ENCODE results near the gene ACOXL.

ACOXL gene

GRCh38 chr2:110837446-110838409 lies 105.4 kb downstream of the ACOXL start:
- Mint-ChIP-seq H3K27ac (no peak overlapping the region), H3K4me1 (peaks cover 7% of the 10 kb centered on the region), H3K27me3 (peaks cover 12% of the 10 kb centered on the region), H3K36me3 (no peaks in the 10 kb centered on the region), H3K9me3 (no peaks in the 10 kb centered on the region), H3K4me3 (no peak overlapping the region)
- ATAC-seq = no peak

DNA sequence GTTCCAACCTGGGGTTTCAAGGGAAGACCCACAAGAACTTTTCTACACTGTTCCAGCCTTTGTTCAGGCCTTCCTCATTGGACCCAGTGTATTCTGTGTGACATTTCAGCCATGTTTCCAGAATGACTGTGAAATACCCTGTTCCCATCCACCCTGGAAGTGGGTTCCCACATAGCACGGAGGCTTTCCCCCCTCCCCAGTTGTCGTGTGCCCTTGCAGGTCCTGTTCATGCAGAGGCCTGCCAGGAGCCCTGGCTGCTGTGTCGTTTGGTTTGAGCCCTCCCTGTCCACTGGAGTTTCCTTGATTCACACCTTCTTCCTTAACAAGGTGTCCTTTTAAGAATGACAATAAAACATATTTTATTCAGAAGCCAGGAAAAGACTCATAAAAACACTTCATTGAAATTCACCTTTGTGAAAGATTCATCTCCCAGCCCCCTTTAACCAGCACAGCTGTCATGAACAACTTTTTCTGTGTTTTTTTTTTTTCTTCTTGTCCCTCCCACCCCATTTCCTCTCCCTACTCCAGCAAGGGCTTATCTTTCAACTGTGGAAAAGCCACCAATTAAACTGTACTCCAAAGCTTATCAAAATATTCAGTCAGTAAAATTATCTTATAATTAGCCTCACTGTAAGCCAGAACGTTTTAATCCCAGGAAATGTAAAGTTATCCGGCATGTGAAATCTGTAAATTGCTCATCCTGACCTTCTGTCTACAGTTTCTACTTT lies 106.4 kb downstream of the ACOXL start:
- no peak for ATAC-seq
- H3K27ac Mint-ChIP-seq = no peak overlapping the region

DNA sequence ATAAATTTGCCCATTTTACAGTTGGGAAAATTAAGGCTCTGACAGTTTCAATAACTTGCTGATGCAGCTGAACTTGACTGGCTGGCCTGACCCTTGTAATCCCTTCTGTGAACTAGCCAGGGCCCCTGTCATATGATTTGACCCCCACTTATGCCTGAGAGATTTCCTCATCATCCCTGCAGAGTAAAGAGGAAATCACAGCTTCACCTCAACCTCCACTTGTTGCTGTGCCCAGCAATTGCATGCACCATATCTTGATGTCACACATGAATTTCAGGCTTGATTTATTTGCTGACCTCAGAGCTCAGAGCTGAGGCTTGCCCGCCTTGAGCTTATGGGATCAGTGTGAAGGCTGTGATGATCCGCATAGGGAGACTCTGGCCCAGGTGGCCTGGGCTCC lies 108.1 kb downstream of the ACOXL start:
- H3K27me3 Mint-ChIP-seq = no peaks in the 10 kb centered on the region
- peaks cover 21% of the 10 kb centered on the region for H3K4me1 Mint-ChIP-seq
- no peak overlapping the region for H3K27ac Mint-ChIP-seq
- no peaks in the 10 kb centered on the region for H3K9me3 Mint-ChIP-seq
- ATAC-seq = no peak
- no peaks in the 10 kb centered on the region for H3K36me3 Mint-ChIP-seq
- no peak overlapping the region for H3K4me3 Mint-ChIP-seq

More for the DNA sequence above, 106.4 kb downstream of the ACOXL start:
- Mint-ChIP-seq H3K4me3 (no peak overlapping the region), H3K4me1 (peaks cover 13% of the 10 kb centered on the region), H3K27me3 (peaks cover 2% of the 10 kb centered on the region), H3K9me3 (no peaks in the 10 kb centered on the region), H3K36me3 (no peaks in the 10 kb centered on the region)

- no peak for ATAC-seq
- H3K27ac Mint-ChIP-seq = no peak overlapping the region
- no peak overlapping the region for H3K4me3 Mint-ChIP-seq
- H3K9me3 Mint-ChIP-seq = no peaks in the 10 kb centered on the region
- H3K27me3 Mint-ChIP-seq = no peaks in the 10 kb centered on the region
- no peaks in the 10 kb centered on the region for H3K36me3 Mint-ChIP-seq
- H3K4me1 Mint-ChIP-seq = peaks cover 37% of the 10 kb centered on the region
Observed at GRCh38 chr2:110842048-110842447, 109.7 kb downstream of the ACOXL start.

DNA sequence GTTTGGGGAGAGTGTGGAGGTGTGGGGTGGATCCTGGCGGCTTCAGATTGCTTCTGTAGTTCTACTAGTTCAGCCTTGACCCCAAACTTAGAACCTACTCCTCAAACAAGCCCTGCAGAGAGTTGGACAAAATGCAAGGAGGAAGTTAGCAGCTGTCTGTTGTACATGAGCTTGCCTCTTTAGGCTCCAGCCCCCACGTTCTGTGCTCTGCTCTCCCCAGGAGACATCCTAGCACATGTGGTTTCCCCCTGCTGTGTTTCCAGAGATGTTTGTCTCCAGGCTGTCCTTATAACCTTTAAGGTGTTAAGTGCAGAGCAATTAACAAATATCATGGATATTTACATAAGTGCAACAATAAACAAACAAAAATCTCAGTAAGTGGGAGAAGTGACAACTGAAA lies 111.1 kb downstream of the ACOXL start:
- Mint-ChIP-seq H3K9me3 (no peaks in the 10 kb centered on the region), H3K27me3 (no peaks in the 10 kb centered on the region), H3K27ac (peak overlapping the region; percentile 34), H3K4me3 (no peak overlapping the region), H3K4me1 (peaks cover 47% of the 10 kb centered on the region), H3K36me3 (no peaks in the 10 kb centered on the region)
- no peak for ATAC-seq

GRCh38 chr2:110843959-110844510 lies 111.7 kb downstream of the ACOXL start:
- Mint-ChIP-seq H3K36me3 (no peaks in the 10 kb centered on the region), H3K27me3 (peaks cover 3% of the 10 kb centered on the region), H3K4me1 (peaks cover 52% of the 10 kb centered on the region), H3K9me3 (no peaks in the 10 kb centered on the region), H3K4me3 (no peak overlapping the region), H3K27ac (peak overlapping the region; percentile 34)
- no peak for ATAC-seq

GRCh38 chr2:110847651-110848050 lies 115.3 kb downstream of the ACOXL start:
- ATAC-seq = no peak
- Mint-ChIP-seq H3K27ac (peak overlapping the region; percentile 60), H3K9me3 (no peaks in the 10 kb centered on the region), H3K4me1 (peaks cover 64% of the 10 kb centered on the region), H3K36me3 (no peaks in the 10 kb centered on the region), H3K4me3 (no peak overlapping the region), H3K27me3 (peaks cover 17% of the 10 kb centered on the region)

DNA sequence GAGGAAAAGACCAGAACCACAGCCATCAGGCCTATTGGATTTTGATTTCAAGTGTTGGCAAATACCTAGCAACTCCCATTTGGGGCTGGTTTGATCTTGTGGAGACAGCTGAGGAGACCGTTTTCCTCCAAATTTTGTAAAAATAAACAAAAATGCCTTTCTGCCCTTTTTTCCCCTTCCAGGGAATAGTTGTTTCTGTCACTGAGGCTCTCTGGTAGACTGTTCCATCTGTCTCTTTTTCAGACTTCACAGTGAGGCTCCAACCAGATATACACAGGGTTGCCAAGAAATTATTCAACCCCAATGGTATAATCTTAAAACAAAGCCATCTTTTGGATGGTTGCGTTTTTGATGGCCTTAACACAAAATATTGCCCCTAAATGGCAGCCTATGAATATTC lies 115.7 kb downstream of the ACOXL start:
- Mint-ChIP-seq H3K27me3 (peaks cover 17% of the 10 kb centered on the region), H3K4me1 (peaks cover 68% of the 10 kb centered on the region), H3K9me3 (no peaks in the 10 kb centered on the region), H3K36me3 (no peaks in the 10 kb centered on the region), H3K4me3 (no peak overlapping the region), H3K27ac (no peak overlapping the region)
- ATAC-seq = no peak

GRCh38 chr2:110848519-110849030 lies 116.2 kb downstream of the ACOXL start:
- Mint-ChIP-seq H3K4me1 (peaks cover 68% of the 10 kb centered on the region), H3K4me3 (no peak overlapping the region), H3K36me3 (no peaks in the 10 kb centered on the region), H3K27me3 (peaks cover 17% of the 10 kb centered on the region), H3K27ac (peak overlapping the region; percentile 23), H3K9me3 (no peaks in the 10 kb centered on the region)
- no peak for ATAC-seq

DNA sequence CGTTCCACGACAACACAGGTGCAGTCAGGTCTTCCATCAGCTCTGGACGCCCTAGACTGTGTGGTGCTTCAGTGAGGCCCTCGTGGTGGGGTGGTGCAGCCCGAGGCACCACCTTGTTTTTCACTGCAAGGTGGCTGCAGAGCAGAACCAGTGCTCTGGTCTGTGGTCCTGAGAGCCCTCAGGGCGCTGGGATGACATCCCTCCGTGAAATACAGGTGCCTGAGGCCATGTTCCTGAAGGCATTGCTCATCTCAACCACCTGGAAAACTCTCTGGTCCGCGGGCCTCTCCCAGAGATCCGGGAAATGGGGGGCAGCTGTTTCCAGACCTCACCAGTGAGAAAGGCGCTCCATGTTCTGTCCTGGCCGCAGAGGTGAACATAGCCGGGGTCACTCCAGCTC lies 119.2 kb downstream of the ACOXL start:
- H3K36me3 Mint-ChIP-seq = no peaks in the 10 kb centered on the region
- no peak overlapping the region for H3K4me3 Mint-ChIP-seq
- peaks cover 17% of the 10 kb centered on the region for H3K27me3 Mint-ChIP-seq
- ATAC-seq = no peak
- H3K9me3 Mint-ChIP-seq = no peaks in the 10 kb centered on the region
- peaks cover 68% of the 10 kb centered on the region for H3K4me1 Mint-ChIP-seq
- H3K27ac Mint-ChIP-seq = peak overlapping the region; percentile 33

DNA sequence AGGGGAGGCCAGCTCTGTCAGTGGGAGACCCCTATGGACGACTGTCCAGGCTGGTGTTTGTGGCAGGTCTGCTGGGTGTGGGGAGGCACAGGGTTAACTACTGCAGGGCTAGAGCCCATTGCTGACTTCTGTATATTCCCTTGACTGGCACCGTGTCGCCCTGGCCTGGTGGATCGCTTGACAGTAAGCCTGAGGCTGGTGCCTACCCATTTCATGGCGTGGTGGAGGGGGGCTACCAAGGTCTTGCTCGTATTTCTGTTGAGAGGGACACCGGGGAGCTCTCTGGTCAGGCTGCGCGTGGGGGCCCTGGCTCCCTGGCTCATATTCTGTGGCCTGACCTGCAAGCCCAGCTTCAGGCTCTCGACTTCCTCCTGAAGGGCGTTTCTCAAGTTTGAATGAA lies 119.7 kb downstream of the ACOXL start:
- Mint-ChIP-seq H3K27ac (peak overlapping the region; percentile 33), H3K9me3 (no peaks in the 10 kb centered on the region), H3K4me1 (peaks cover 63% of the 10 kb centered on the region), H3K4me3 (no peak overlapping the region), H3K36me3 (no peaks in the 10 kb centered on the region), H3K27me3 (peaks cover 17% of the 10 kb centered on the region)
- no peak for ATAC-seq

DNA sequence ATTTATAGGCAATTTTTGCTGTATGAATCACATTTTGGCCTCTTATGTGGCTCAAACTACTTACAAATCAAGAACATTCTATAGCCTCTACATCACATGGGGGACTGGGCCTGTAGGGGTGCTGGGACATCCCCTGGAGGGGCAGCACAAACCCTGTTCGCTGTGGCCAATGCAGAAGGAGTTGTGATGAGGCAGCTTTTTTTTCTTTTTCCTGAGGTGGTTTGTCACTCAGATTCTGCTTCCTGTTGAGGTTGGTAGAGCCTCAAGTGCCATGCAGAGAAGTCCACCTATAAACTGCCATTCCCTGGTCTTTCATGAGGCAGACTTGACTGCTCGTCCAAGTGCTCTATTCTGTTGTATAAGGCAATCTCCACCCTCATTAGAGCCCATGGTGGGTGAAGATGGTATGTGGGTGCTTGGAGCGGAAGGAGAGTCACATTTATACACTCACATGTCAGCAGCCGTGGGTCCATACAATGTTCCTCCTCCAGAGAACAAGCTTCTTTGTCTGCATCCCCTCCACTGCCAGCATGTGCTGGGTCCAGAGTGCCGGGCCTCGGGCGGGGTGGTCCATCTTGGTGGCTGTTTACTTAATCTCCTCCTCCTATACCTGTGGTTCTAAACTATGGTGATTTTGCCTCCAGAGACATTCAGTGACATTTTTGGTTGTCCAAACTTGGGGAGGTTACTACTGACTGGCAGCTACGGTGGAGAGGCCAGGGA lies 120.3 kb downstream of the ACOXL start:
- ATAC-seq = no peak
- no peaks in the 10 kb centered on the region for H3K36me3 Mint-ChIP-seq
- peak overlapping the region; percentile 33 for H3K27ac Mint-ChIP-seq
- H3K9me3 Mint-ChIP-seq = no peaks in the 10 kb centered on the region
- no peak overlapping the region for H3K4me3 Mint-ChIP-seq
- peaks cover 57% of the 10 kb centered on the region for H3K4me1 Mint-ChIP-seq
- peaks cover 17% of the 10 kb centered on the region for H3K27me3 Mint-ChIP-seq

- no peaks in the 10 kb centered on the region for H3K36me3 Mint-ChIP-seq
- peak overlapping the region; percentile 6 for H3K27ac Mint-ChIP-seq
- peaks cover 17% of the 10 kb centered on the region for H3K27me3 Mint-ChIP-seq
- peaks cover 61% of the 10 kb centered on the region for H3K4me1 Mint-ChIP-seq
- no peak overlapping the region for H3K4me3 Mint-ChIP-seq
- no peaks in the 10 kb centered on the region for H3K9me3 Mint-ChIP-seq
- ATAC-seq = no peak
Observed at GRCh38 chr2:110853516-110853915, 121.1 kb downstream of the ACOXL start.

- H3K4me3 Mint-ChIP-seq = no peak overlapping the region
- H3K27ac Mint-ChIP-seq = peak overlapping the region; percentile 6
- no peaks in the 10 kb centered on the region for H3K9me3 Mint-ChIP-seq
- H3K36me3 Mint-ChIP-seq = no peaks in the 10 kb centered on the region
- peaks cover 61% of the 10 kb centered on the region for H3K4me1 Mint-ChIP-seq
- H3K27me3 Mint-ChIP-seq = peaks cover 15% of the 10 kb centered on the region
- no peak for ATAC-seq
Observed at GRCh38 chr2:110853948-110854347, 121.6 kb downstream of the ACOXL start.
